SK-N-SH (cell line): Measurements from ENCODE around the gene OBSL1. TPM values are rescaled to one million over a fixed set of nuclear protein-coding genes. Genes with fewer than 3 reads are reported as not detected.

ENCODE experiments used
- CTCF ChIA-PET: fragments of 300-600, 350-600 bp; formaldehyde crosslinking; extraction: SDS; loops from one replicate; lab custom pipeline; 2021; lab: Yijun Ruan, JAX
- POLR2A ChIA-PET: fragments of 350-600 bp; sonication (Branson Sonifier 250); formaldehyde crosslinking; extraction: SDS; loops from one replicate; lab custom pipeline; 2020; ENCODE audit warnings: antibody characterized with exemption, inconsistent platforms; lab: Yijun Ruan, JAX
- DNase-seq: peaks from one replicate; pipeline ENCODE4 v3.0.0; 2012
- H2AFZ ChIP-seq: fragments of 200-600 bp; sonication (generic); 2 replicates; pipeline ENCODE4 v1.8.1; 2016; ENCODE audit warnings: antibody characterized with exemption, mild to moderate bottlenecking, low read depth
- H3F3A ChIP-seq: fragments of 200-600 bp; sonication (generic); replicated peaks from 2 replicates; pipeline ENCODE3; 2016; ENCODE audit warnings: antibody characterized with exemption, mild to moderate bottlenecking; ENCODE audit not compliant: insufficient read depth
- H3K27ac ChIP-seq, 2 experiments: fragments of 200-500 bp in 1 of 2; fragments of 200-600 bp in 1 of 2; sonication (Bioruptor generic) in 1 of 2; sonication (generic), shearing (Covaris generic) in 1 of 2; 2 replicates each; pipeline versions ENCODE4 v1.5.1 to v1.6.1; 2014 to 2016; ENCODE audit warnings: low read depth in 2 of 2, inconsistent platforms in 1 of 2, low read length in 1 of 2, mild to moderate bottlenecking in 1 of 2, mixed read lengths in 1 of 2
- H3K27me3 ChIP-seq: fragments of 200-600 bp; sonication (generic), shearing (Covaris generic); 2 replicates; pipeline ENCODE4 v1.6.1; 2016; ENCODE audit warnings: mixed run types; ENCODE audit not compliant: insufficient read depth
- H3K36me3 ChIP-seq, 2 experiments: fragments of 200-500 bp in 1 of 2; fragments of 200-600 bp in 1 of 2; sonication (Bioruptor generic) in 1 of 2; sonication (generic) in 1 of 2; replicated peaks in 1 of 2; 2 replicates each; pipeline versions ENCODE3 to v1.5.1; 2014 to 2016; ENCODE audit warnings: low read length in 1 of 2, mild to moderate bottlenecking in 1 of 2; ENCODE audit not compliant: insufficient read depth in 2 of 2, control insufficient read depth in 1 of 2
- H3K4me1 ChIP-seq, 2 experiments: fragments of 200-500 bp in 1 of 2; fragments of 200-600 bp in 1 of 2; sonication (Bioruptor generic) in 1 of 2; sonication (generic), shearing (Covaris generic) in 1 of 2; 2 replicates each; pipeline versions ENCODE4 v1.5.1 to v1.6.1; 2014 to 2016; ENCODE audit warnings: low read depth in 1 of 2, low read length in 1 of 2, mixed run types in 1 of 2; ENCODE audit not compliant: insufficient read depth in 2 of 2, control insufficient read depth in 1 of 2
- H3K4me2 ChIP-seq: fragments of 200-600 bp; sonication (generic), shearing (Covaris generic); 2 replicates; pipeline ENCODE4 v1.6.1; 2017; ENCODE audit warnings: mixed run types
- H3K4me3 ChIP-seq, 2 experiments: fragments of 200-500 bp in 1 of 2; fragments of 200-600 bp in 1 of 2; sonication (Bioruptor generic) in 1 of 2; sonication (generic), shearing (Covaris generic) in 1 of 2; 2 replicates each; pipeline versions ENCODE4 v1.5.1 to v1.8.1; 2014 to 2016; ENCODE audit warnings: low read depth in 2 of 2, inconsistent platforms in 1 of 2, low read length in 1 of 2, mild to moderate bottlenecking in 1 of 2, mixed read lengths in 1 of 2, moderate library complexity in 1 of 2
- H3K79me2 ChIP-seq: fragments of 200-600 bp; sonication (generic); 2 replicates; pipeline ENCODE4 v1.8.1; 2017; ENCODE audit warnings: mild to moderate bottlenecking; ENCODE audit not compliant: insufficient read depth
- H3K9ac ChIP-seq: fragments of 200-600 bp; sonication (generic); 2 replicates; pipeline ENCODE4 v1.6.1; 2017; ENCODE audit warnings: mixed run types
- H3K9me2 ChIP-seq: fragments of 200-600 bp; sonication (generic); 2 replicates; pipeline ENCODE4 v1.6.1; 2017; ENCODE audit warnings: mixed run types
- H3K9me3 ChIP-seq: fragments of 200-600 bp; sonication (generic); 2 replicates; pipeline ENCODE4 v1.6.1; 2017; ENCODE audit warnings: mixed run types, mild to moderate bottlenecking, moderate library complexity
- H4K20me1 ChIP-seq: fragments of 200-600 bp; sonication (generic); 2 replicates; pipeline ENCODE4 v1.6.1; 2017; ENCODE audit warnings: mild to moderate bottlenecking, mixed run types; ENCODE audit not compliant: insufficient read depth
- CHD2 ChIP-seq: fragments of 150-350 bp; IDR thresholded peaks from 2 replicates; pipeline ENCODE4 v1.6.1; 2018; ENCODE audit warnings: low read length; ENCODE audit not compliant: partially characterized antibody
- ELF1 ChIP-seq: IDR thresholded peaks from 2 replicates; pipeline ENCODE4 v1.4.0; 2012
- EZH2phosphoT487 ChIP-seq: fragments of 200-600 bp; sonication (generic); IDR thresholded peaks from 2 replicates; pipeline ENCODE4 v1.6.1; 2017; ENCODE audit warnings: low read depth, mixed run types, mild to moderate bottlenecking, antibody characterized with exemption, moderate library complexity, borderline replicate concordance
- FOXM1 ChIP-seq: IDR thresholded peaks from 2 replicates; pipeline ENCODE4 v1.4.0; 2012; ENCODE audit warnings: low read depth, mild to moderate bottlenecking
- GATA2 ChIP-seq: sonication (generic); formaldehyde crosslinking; IDR thresholded peaks from 2 replicates; pipeline ENCODE4 v1.5.0; 2020; ENCODE audit warnings: mild to moderate bottlenecking, missing genetic modification reagents
- MXI1 ChIP-seq: IDR thresholded peaks from 2 replicates; pipeline ENCODE4 v1.6.1; 2012; ENCODE audit warnings: mild to moderate bottlenecking, low read depth, low read length, improper control_type of control experiment
- NFIC ChIP-seq: IDR thresholded peaks from 2 replicates; pipeline ENCODE4 v1.4.0; 2012; ENCODE audit warnings: borderline replicate concordance
- NRF1 ChIP-seq: IDR thresholded peaks from 2 replicates; pipeline ENCODE4 v1.6.1; 2012; ENCODE audit warnings: low read depth, mild to moderate bottlenecking, low read length
- POLR2AphosphoS5 ChIP-seq: IDR thresholded peaks from 2 replicates; pipeline ENCODE4 v1.6.1; 2012; ENCODE audit warnings: low read depth, low read length
- RAD21 ChIP-seq: IDR thresholded peaks from 2 replicates; pipeline ENCODE4 v1.6.1; 2012; ENCODE audit warnings: mild to moderate bottlenecking, low read length
- SMC3 ChIP-seq: IDR thresholded peaks from 2 replicates; pipeline ENCODE4 v1.6.1; 2012; ENCODE audit warnings: low read depth, low read length, improper control_type of control experiment
- TAF1 ChIP-seq: IDR thresholded peaks from 2 replicates; pipeline ENCODE4 v1.6.1; 2012; ENCODE audit warnings: low read depth, mild to moderate bottlenecking, low read length, moderate library complexity, borderline replicate concordance
- WGBS: methylation state at CpG from one replicate; pipeline ENCODE4 v1.1.6; 2017; ENCODE audit warnings: low lambda C conversion rate; 5-methylcytosine and 5-hydroxymethylcytosine counted together
- polyA plus RNA-seq, 3 experiments: library from polyadenylated mRNA; depleted of rRNA; stranded (reverse); fragments of >200 nt; gene quantifications; 2 replicates each; pipeline ENCODE4 v1.2.3, GENCODE V29; 2012
- TF ChIP-seq, protein P1 (sequence below): fragments of 150-350 bp; IDR thresholded peaks from 2 replicates; pipeline ENCODE4 v1.6.1; 2017; ENCODE audit warnings: antibody characterized with exemption, low read length, low read depth, borderline replicate concordance
- TF ChIP-seq, protein P2 (sequence below): fragments of 200-600 bp; sonication (generic); IDR thresholded peaks from 2 replicates; pipeline ENCODE4 v1.6.1; 2017; ENCODE audit warnings: antibody characterized with exemption, mild to moderate bottlenecking, moderate library complexity
- TF ChIP-seq, protein P3 (sequence below): IDR thresholded peaks from 2 replicates; pipeline ENCODE4 v1.6.1; 2012; ENCODE audit warnings: mild to moderate bottlenecking, low read depth, low read length, moderate library complexity
- TF ChIP-seq, protein P4 (sequence below): IDR thresholded peaks from 2 replicates; pipeline ENCODE4 v1.4.0; 2012; ENCODE audit warnings: low read depth, borderline replicate concordance

OBSL1 gene
- polyA plus RNA-seq, 1 of the 3 experiments (the other 2 are of a cell fraction), result 93.0 TPM

DNA sequence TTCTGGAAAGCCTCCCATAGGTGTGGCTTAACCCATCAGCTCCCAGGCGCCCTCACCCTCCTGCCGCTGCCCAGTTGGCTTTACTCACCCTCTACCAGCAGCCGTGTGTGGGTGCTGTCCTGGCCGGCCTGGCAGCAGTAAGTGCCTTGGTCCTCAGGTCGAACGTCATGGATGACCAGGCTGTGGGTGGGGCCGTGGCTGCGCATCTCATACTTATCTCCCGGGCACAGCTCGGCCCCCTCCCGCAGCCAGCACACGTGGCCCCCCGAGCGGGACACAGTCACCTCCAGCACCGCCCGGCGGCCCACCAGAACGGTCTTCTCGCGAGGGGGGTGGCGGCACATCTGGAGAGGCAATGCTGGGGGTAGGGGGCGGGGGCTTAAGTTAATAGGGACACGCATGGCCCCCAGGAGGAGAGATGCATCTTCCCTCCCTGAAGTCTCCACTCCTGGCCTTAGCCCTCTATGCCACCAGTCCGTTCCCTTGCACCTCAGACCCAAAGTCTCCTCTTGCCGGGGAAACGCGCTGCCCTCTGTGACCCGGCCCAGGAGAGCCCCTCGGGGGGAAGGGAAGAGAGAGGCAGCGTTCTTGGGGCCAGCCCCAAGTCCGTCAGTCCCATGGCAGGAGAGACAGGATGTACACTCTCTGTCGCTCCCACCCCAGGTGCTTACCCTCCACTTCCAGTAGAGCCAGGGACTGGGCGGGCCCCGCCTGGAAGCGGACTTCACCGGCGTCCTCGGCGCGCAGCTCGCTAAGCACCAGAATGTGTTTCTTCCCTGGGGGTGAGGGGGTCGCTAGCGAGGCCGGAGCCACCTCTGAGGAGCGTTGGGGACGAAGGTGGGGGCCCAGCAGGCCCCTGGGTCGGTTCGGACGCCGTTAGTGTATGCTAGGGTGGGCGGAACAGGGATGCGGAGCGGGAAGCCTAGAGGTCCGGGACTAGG, 19.6 kb downstream of the OBSL1 start:
- no peaks in the 10 kb centered on the region for H4K20me1 ChIP-seq
- H3K4me3 ChIP-seq, result peak overlapping the region; percentile 67 to 74
- peak overlapping the region; percentile 96 for H2AFZ ChIP-seq
- H3K27ac ChIP-seq, result peak overlapping the region; percentile 36 to 78; a peak in 3 of 4 replicates
- no peaks in the 10 kb centered on the region for H3F3A ChIP-seq
- H3K4me2 ChIP-seq, result peak overlapping the region; percentile 98
- peaks cover 0 to 27% of the 10 kb centered on the region in 2 experiments; a peak in 1 of 4 replicates for H3K4me1 ChIP-seq
- DNase-seq, result peak; percentile 86
- no peaks in the 10 kb centered on the region for H3K9me3 ChIP-seq
- no peaks in the 10 kb centered on the region for H3K36me3 ChIP-seq
- 6% methylated on average over 17 of the region's 54 CpGs for WGBS
- POLR2A ChIA-PET, result interaction anchor here (0.8 to 2.9 kb wide), 7 partner anchors 8 to 46 kb away, joined by 3 to 25 read pairs (median 9); partner anchors contain the start of genes CHPF, INHA, OBSL1 and STK11IP
- no peaks in the 10 kb centered on the region for H3K79me2 ChIP-seq
- TF ChIP-seq CHD2 (peak; percentile 3), NRF1 (peak; percentile 48; the same call in 1 of the 2 replicates), RAD21 (no peak), FOXM1 (no peak), EZH2phosphoT487 (no peak)
- TF ChIP-seq, protein P1, sequence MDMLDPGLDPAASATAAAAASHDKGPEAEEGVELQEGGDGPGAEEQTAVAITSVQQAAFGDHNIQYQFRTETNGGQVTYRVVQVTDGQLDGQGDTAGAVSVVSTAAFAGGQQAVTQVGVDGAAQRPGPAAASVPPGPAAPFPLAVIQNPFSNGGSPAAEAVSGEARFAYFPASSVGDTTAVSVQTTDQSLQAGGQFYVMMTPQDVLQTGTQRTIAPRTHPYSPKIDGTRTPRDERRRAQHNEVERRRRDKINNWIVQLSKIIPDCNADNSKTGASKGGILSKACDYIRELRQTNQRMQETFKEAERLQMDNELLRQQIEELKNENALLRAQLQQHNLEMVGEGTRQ, result 0 out of 2 replicates have a peak, but pooled peaks have one; percentile 14
- TF ChIP-seq, protein P2, sequence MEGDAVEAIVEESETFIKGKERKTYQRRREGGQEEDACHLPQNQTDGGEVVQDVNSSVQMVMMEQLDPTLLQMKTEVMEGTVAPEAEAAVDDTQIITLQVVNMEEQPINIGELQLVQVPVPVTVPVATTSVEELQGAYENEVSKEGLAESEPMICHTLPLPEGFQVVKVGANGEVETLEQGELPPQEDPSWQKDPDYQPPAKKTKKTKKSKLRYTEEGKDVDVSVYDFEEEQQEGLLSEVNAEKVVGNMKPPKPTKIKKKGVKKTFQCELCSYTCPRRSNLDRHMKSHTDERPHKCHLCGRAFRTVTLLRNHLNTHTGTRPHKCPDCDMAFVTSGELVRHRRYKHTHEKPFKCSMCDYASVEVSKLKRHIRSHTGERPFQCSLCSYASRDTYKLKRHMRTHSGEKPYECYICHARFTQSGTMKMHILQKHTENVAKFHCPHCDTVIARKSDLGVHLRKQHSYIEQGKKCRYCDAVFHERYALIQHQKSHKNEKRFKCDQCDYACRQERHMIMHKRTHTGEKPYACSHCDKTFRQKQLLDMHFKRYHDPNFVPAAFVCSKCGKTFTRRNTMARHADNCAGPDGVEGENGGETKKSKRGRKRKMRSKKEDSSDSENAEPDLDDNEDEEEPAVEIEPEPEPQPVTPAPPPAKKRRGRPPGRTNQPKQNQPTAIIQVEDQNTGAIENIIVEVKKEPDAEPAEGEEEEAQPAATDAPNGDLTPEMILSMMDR, result no peak
- TF ChIP-seq, all 33 proteins: peak for 3
- H3K9me2 ChIP-seq, result no peaks in the 10 kb centered on the region
- CTCF ChIA-PET, result interaction anchor here (1.1 to 3.9 kb wide), 10 partner anchors 9 to 149 kb away, joined by 3 to 36 read pairs (median 4); partner anchors contain the start of gene STK11IP
- H3K9ac ChIP-seq, result peak overlapping the region; percentile 73
- H3K27me3 ChIP-seq, result no peaks in the 10 kb centered on the region

DNA sequence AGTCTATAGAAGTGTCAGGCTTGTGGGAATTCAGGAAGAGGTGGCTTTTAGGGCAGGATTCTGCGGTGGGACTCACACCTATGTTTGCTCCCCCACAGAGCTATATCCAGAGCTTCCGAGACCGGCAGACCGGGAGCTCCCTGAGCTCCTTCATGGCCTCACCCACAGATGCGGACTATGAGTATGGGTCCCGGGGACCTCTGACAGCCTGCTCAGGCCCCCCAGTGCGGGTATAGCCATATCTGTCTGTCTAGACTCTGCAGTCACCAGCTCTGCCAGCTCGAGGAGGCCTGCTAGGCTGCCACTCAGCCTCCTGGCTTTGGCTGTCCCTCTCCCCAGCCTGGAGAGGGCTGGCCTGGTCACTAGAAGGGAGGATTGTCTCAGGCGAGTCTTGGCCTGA, 21.7 kb downstream of the OBSL1 start:
- no peak overlapping the region for H3K4me3 ChIP-seq
- H3K9ac ChIP-seq, result no peak overlapping the region
- no peak overlapping the region for H3K4me2 ChIP-seq
- no peak for DNase-seq
- H3K9me3 ChIP-seq, result no peaks in the 10 kb centered on the region
- no peak overlapping the region for H3K27ac ChIP-seq
- POLR2A ChIA-PET, result interaction anchor here (0.8 kb wide), 1 partner anchor 10 kb away, joined by 3 read pairs; no protein-coding TSS in a partner anchor
- H3K9me2 ChIP-seq, result no peaks in the 10 kb centered on the region
- H3K4me1 ChIP-seq, result peaks cover 0 to 35% of the 10 kb centered on the region in 2 experiments; a peak in 1 of 4 replicates
- WGBS, result 76% methylated on average over 4 of the region's 9 CpGs
- no peak overlapping the region for H2AFZ ChIP-seq
- H3F3A ChIP-seq, result no peaks in the 10 kb centered on the region
- H4K20me1 ChIP-seq, result no peaks in the 10 kb centered on the region
- H3K79me2 ChIP-seq, result no peaks in the 10 kb centered on the region
- CTCF ChIA-PET, result interaction anchor here (0.9 to 3.0 kb wide), 7 partner anchors 11 to 374 kb away, joined by 3 to 23 read pairs (median 5); no protein-coding TSS in a partner anchor
- H3K27me3 ChIP-seq, result no peaks in the 10 kb centered on the region
- H3K36me3 ChIP-seq, result peaks cover 0 to 2% of the 10 kb centered on the region in 2 experiments
- no peak for TF ChIP-seq POLR2AphosphoS5
- no peak for TF ChIP-seq MXI1
- TF ChIP-seq, protein P3, sequence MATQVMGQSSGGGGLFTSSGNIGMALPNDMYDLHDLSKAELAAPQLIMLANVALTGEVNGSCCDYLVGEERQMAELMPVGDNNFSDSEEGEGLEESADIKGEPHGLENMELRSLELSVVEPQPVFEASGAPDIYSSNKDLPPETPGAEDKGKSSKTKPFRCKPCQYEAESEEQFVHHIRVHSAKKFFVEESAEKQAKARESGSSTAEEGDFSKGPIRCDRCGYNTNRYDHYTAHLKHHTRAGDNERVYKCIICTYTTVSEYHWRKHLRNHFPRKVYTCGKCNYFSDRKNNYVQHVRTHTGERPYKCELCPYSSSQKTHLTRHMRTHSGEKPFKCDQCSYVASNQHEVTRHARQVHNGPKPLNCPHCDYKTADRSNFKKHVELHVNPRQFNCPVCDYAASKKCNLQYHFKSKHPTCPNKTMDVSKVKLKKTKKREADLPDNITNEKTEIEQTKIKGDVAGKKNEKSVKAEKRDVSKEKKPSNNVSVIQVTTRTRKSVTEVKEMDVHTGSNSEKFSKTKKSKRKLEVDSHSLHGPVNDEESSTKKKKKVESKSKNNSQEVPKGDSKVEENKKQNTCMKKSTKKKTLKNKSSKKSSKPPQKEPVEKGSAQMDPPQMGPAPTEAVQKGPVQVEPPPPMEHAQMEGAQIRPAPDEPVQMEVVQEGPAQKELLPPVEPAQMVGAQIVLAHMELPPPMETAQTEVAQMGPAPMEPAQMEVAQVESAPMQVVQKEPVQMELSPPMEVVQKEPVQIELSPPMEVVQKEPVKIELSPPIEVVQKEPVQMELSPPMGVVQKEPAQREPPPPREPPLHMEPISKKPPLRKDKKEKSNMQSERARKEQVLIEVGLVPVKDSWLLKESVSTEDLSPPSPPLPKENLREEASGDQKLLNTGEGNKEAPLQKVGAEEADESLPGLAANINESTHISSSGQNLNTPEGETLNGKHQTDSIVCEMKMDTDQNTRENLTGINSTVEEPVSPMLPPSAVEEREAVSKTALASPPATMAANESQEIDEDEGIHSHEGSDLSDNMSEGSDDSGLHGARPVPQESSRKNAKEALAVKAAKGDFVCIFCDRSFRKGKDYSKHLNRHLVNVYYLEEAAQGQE, result no peak
- no peak for TF ChIP-seq GATA2
- TF ChIP-seq EZH2phosphoT487, result no peak
- TF ChIP-seq NFIC, result no peak
- TF ChIP-seq CHD2, result no peak
- TF ChIP-seq, protein P4, sequence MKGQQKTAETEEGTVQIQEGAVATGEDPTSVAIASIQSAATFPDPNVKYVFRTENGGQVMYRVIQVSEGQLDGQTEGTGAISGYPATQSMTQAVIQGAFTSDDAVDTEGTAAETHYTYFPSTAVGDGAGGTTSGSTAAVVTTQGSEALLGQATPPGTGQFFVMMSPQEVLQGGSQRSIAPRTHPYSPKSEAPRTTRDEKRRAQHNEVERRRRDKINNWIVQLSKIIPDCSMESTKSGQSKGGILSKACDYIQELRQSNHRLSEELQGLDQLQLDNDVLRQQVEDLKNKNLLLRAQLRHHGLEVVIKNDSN, result no peak
- TF ChIP-seq, protein P1, result no peak
- no peak for TF ChIP-seq SMC3
- TF ChIP-seq TAF1, result no peak
- no peak for TF ChIP-seq ELF1
